H1 (cell line): ENCODE measurements around the gene BRPF1. TPM values are rescaled to one million over a fixed set of nuclear protein-coding genes. Genes with fewer than 3 reads are reported as not detected.

Source experiments
- CTCF ChIA-PET: fragments of 300-600 bp; sonication (Branson Sonifier 250); formaldehyde crosslinking; loops from one replicate; lab custom pipeline; 2021; ENCODE audit not compliant: partially characterized antibody; lab: Charles Lee
- POLR2A ChIA-PET: fragments of 300-600 bp; sonication (Branson Sonifier 250); formaldehyde crosslinking; loops from one replicate; lab custom pipeline; 2021; ENCODE audit warnings: inconsistent platforms; ENCODE audit not compliant: partially characterized antibody; lab: Charles Lee
- DNase-seq, 2 experiments: peaks; one replicate each; pipeline versions ENCODE4 v3.0.0 to v3.0.0-alpha.2; 2010 to 2022; ENCODE audit warnings: low spot score in 2 of 2, low read depth in 1 of 2, mixed read lengths in 1 of 2
- FAIRE-seq: peaks from 2 replicates; lab custom pipeline; 2011; peaks lifted over from hg19 to GRCh38; lab: Jason Lieb, UNC
- H2AFZ ChIP-seq: 2 replicates; pipeline ENCODE4 v1.8.1; 2012; ENCODE audit warnings: low read length, inconsistent platforms
- H2AK5ac ChIP-seq: 2 replicates; pipeline ENCODE4 v1.6.1; 2013; ENCODE audit warnings: low read depth, low read length
- H2BK120ac ChIP-seq: replicated peaks from 2 replicates; pipeline ENCODE3; 2013; ENCODE audit warnings: low read depth, low read length, inconsistent platforms
- H2BK12ac ChIP-seq: 2 replicates; pipeline ENCODE4 v1.6.1; 2013; ENCODE audit warnings: low read depth, low read length
- H2BK15ac ChIP-seq: 2 replicates; pipeline ENCODE4 v1.6.1; 2013; ENCODE audit warnings: low read length
- H2BK20ac ChIP-seq: 2 replicates; pipeline ENCODE4 v1.6.1; 2013; ENCODE audit warnings: low read length
- H2BK5ac ChIP-seq: 2 replicates; pipeline ENCODE4 v1.6.1; 2013; ENCODE audit warnings: low read depth, low read length
- H3K14ac ChIP-seq: 2 replicates; pipeline ENCODE4 v1.6.1; 2013; ENCODE audit warnings: inconsistent platforms; ENCODE audit not compliant: insufficient read length
- H3K18ac ChIP-seq: 2 replicates; pipeline ENCODE4 v1.6.1; 2013; ENCODE audit warnings: low read length; ENCODE audit errors: extremely low read depth
- H3K23ac ChIP-seq: 2 replicates; pipeline ENCODE4 v1.6.1; 2013; ENCODE audit warnings: inconsistent platforms; ENCODE audit not compliant: insufficient read length
- H3K23me2 ChIP-seq: 2 replicates; pipeline ENCODE4 v1.6.1; 2013; ENCODE audit warnings: low read depth, low read length
- H3K27ac ChIP-seq: 2 replicates; pipeline ENCODE4 v1.6.1; 2011; ENCODE audit warnings: low read depth, low read length, inconsistent platforms
- H3K27me3 ChIP-seq, 4 experiments: replicated peaks in 1 of 4; 1 replicate in 1 of 4; 2 replicates in 3 of 4; pipeline versions ENCODE4 v1.6.1 to v1.8.1; 2011 to 2013; ENCODE audit warnings: low read length in 3 of 4, mild to moderate bottlenecking in 3 of 4, inconsistent platforms in 2 of 4, mixed read lengths in 2 of 4, moderate library complexity in 1 of 4; ENCODE audit not compliant: control insufficient read depth in 3 of 4, insufficient read depth in 3 of 4; ENCODE audit errors: extremely low read depth in 1 of 4
- H3K36me3 ChIP-seq, 4 experiments: 2 replicates each; pipeline versions ENCODE4 v1.6.1 to v1.8.1; 2011 to 2013; ENCODE audit warnings: mild to moderate bottlenecking in 4 of 4, low read length in 3 of 4, moderate library complexity in 2 of 4, control low read depth in 1 of 4, inconsistent platforms in 1 of 4; ENCODE audit not compliant: insufficient read depth in 4 of 4, control insufficient read depth in 2 of 4
- H3K4ac ChIP-seq: replicated peaks from 2 replicates; pipeline ENCODE3; 2013; ENCODE audit warnings: low read length, low read depth, mixed read lengths, inconsistent platforms; ENCODE audit not compliant: insufficient read length
- H3K4me1 ChIP-seq, 4 experiments: replicated peaks in 1 of 4; 1 replicate in 1 of 4; 2 replicates in 3 of 4; pipeline versions ENCODE4 v1.6.1 to v1.8.1; 2011 to 2013; ENCODE audit warnings: low read length in 3 of 4, inconsistent platforms in 2 of 4, mixed read lengths in 1 of 4; ENCODE audit not compliant: insufficient read depth in 4 of 4, control insufficient read depth in 3 of 4
- H3K4me2 ChIP-seq, 2 experiments: 2 replicates each; pipeline versions ENCODE4 v1.6.1 to v1.8.1; 2011 to 2013; ENCODE audit warnings: low read depth in 2 of 2, low read length in 2 of 2, control low read depth in 1 of 2, inconsistent platforms in 1 of 2, mild to moderate bottlenecking in 1 of 2; ENCODE audit not compliant: insufficient read depth in 1 of 2
- H3K4me3 ChIP-seq, 4 experiments: fragments of 200-600, 300-600 bp in 1 of 4; sonication (generic), shearing (Covaris generic), sonication (Bioruptor Twin) in 1 of 4; 2 replicates each; pipeline versions ENCODE4 v1.5.1 to v1.8.1; 2011 to 2016; ENCODE audit warnings: low read length in 4 of 4, low read depth in 3 of 4, control low read depth in 2 of 4, inconsistent platforms in 2 of 4, mild to moderate bottlenecking in 2 of 4, mixed read lengths in 1 of 4, moderate library complexity in 1 of 4; ENCODE audit not compliant: insufficient read depth in 2 of 4; ENCODE audit errors: extremely low read depth in 1 of 4
- H3K56ac ChIP-seq: replicated peaks from 2 replicates; pipeline ENCODE3; 2013; ENCODE audit warnings: low read depth, mild to moderate bottlenecking, mixed read lengths, low read length, inconsistent platforms; ENCODE audit not compliant: insufficient read length
- H3K79me1 ChIP-seq: 2 replicates; pipeline ENCODE4 v1.6.1; 2013; ENCODE audit warnings: low read depth, low read length, control low read depth
- H3K79me2 ChIP-seq, 2 experiments: 2 replicates each; pipeline versions ENCODE4 v1.6.1 to v1.8.1; 2012 to 2013; ENCODE audit warnings: low read length in 2 of 2, mild to moderate bottlenecking in 2 of 2, inconsistent platforms in 1 of 2; ENCODE audit not compliant: insufficient read depth in 2 of 2, control insufficient read depth in 1 of 2
- H3K9ac ChIP-seq, 4 experiments: replicated peaks in 1 of 4; 1 replicate in 1 of 4; 2 replicates in 3 of 4; pipeline versions ENCODE4 v1.6.1 to v1.8.1; 2011 to 2013; ENCODE audit warnings: low read depth in 3 of 4, low read length in 3 of 4, control low read depth in 2 of 4, mild to moderate bottlenecking in 2 of 4, moderate library complexity in 2 of 4, inconsistent platforms in 1 of 4; ENCODE audit errors: extremely low read depth in 1 of 4
- H3K9me3 ChIP-seq, 2 experiments: 2 replicates each; pipeline versions ENCODE4 v1.6.1 to v1.8.1; 2012 to 2013; ENCODE audit warnings: mild to moderate bottlenecking in 2 of 2, moderate library complexity in 2 of 2, control low read depth in 1 of 2, inconsistent platforms in 1 of 2, low read depth in 1 of 2, low read length in 1 of 2, mixed read lengths in 1 of 2; ENCODE audit not compliant: insufficient read depth in 2 of 2
- H4K20me1 ChIP-seq, 2 experiments: replicated peaks in 1 of 2; 2 replicates each; pipeline versions ENCODE3 to v1.8.1; 2011 to 2013; ENCODE audit warnings: inconsistent platforms in 2 of 2, low read length in 2 of 2, mild to moderate bottlenecking in 1 of 2; ENCODE audit not compliant: insufficient read depth in 2 of 2, control insufficient read depth in 1 of 2
- H4K5ac ChIP-seq: 2 replicates; pipeline ENCODE4 v1.6.1; 2013; ENCODE audit warnings: low read length, low read depth, mixed read lengths, inconsistent platforms; ENCODE audit not compliant: insufficient read length
- H4K8ac ChIP-seq: 2 replicates; pipeline ENCODE4 v1.8.0; 2013; ENCODE audit warnings: mild to moderate bottlenecking, moderate library complexity, low read length, inconsistent platforms; ENCODE audit not compliant: insufficient read depth; ENCODE audit errors: extremely low read depth
- H4K91ac ChIP-seq: replicated peaks from 2 replicates; pipeline ENCODE3; 2013; ENCODE audit warnings: low read length, mixed read lengths, inconsistent platforms; ENCODE audit not compliant: insufficient read length
- BRCA1 ChIP-seq: IDR thresholded peaks from 2 replicates; pipeline ENCODE4 v1.6.1; 2012; ENCODE audit warnings: low read depth, low read length, improper control_type of control experiment
- EP300 ChIP-seq, 2 experiments: IDR thresholded peaks; 1 replicate in 1 of 2; 2 replicates in 1 of 2; pipeline ENCODE4 v1.6.1; 2011 to 2012; ENCODE audit warnings: low read depth in 2 of 2, low read length in 2 of 2, mild to moderate bottlenecking in 2 of 2, borderline replicate concordance in 1 of 2, inconsistent platforms in 1 of 2, moderate library complexity in 1 of 2
- HDAC2 ChIP-seq, 2 experiments: fragments of 300-600 bp in 1 of 2; sonication (generic) in 1 of 2; IDR thresholded peaks; 2 replicates each; pipeline ENCODE4 v1.6.1; 2011 to 2012; ENCODE audit warnings: low read depth in 2 of 2, low read length in 2 of 2, mild to moderate bottlenecking in 2 of 2, moderate library complexity in 2 of 2, borderline replicate concordance in 1 of 2, inconsistent platforms in 1 of 2
- JUN ChIP-seq: IDR thresholded peaks from 2 replicates; pipeline ENCODE4 v1.6.1; 2011; ENCODE audit warnings: low read depth, mild to moderate bottlenecking, improper control_type of control experiment, low read length
- POU5F1 ChIP-seq: IDR thresholded peaks from 2 replicates; pipeline ENCODE4 v1.6.1; 2011; ENCODE audit warnings: low read depth, mild to moderate bottlenecking, low read length, moderate library complexity
- RFX5 ChIP-seq: IDR thresholded peaks from 2 replicates; pipeline ENCODE4 v1.6.1; 2011; ENCODE audit warnings: low read depth, low read length, improper control_type of control experiment, borderline replicate concordance
- RNF2 ChIP-seq: fragments of 200-900, 300-1000 bp; sonication (generic); IDR thresholded peaks from 2 replicates; pipeline ENCODE4 v1.7.1; 2016; ENCODE audit warnings: borderline replicate concordance, low read depth, mild to moderate bottlenecking, antibody characterized with exemption, low read length; ENCODE audit not compliant: poor library complexity, severe bottlenecking; ENCODE audit errors: missing control alignments
- SIN3A ChIP-seq, 2 experiments: IDR thresholded peaks in 1 of 2; conservative IDR thresholded peaks in 1 of 2; 2 replicates each; pipeline ENCODE4 v1.6.1; 2011 to 2012; ENCODE audit warnings: low read length in 2 of 2, improper control_type of control experiment in 1 of 2, low read depth in 1 of 2, mild to moderate bottlenecking in 1 of 2
- SRF ChIP-seq: IDR thresholded peaks from 2 replicates; pipeline ENCODE4 v1.6.1; 2011; ENCODE audit warnings: mild to moderate bottlenecking, low read depth, low read length, moderate library complexity
- TAF7 ChIP-seq: optimal IDR thresholded peaks from 2 replicates; pipeline ENCODE3; 2011; ENCODE audit warnings: low read depth, mild to moderate bottlenecking, inconsistent platforms, low read length, moderate library complexity, borderline replicate concordance
- USF2 ChIP-seq: IDR thresholded peaks from 2 replicates; pipeline ENCODE4 v1.6.1; 2011; ENCODE audit warnings: low read length, improper control_type of control experiment
- WGBS, 2 experiments: shearing (Covaris generic) in 1 of 2; methylation state at CpG; one replicate each; pipeline versions ENCODE4 v1.1.6 to v1.1.7; 2013 to 2015; ENCODE audit warnings: low lambda C conversion rate in 2 of 2, mixed read lengths in 2 of 2, inconsistent platforms in 1 of 2, low coverage in 1 of 2, missing lambda C conversion rate in 1 of 2; ENCODE audit not compliant: insufficient replicate concordance in 2 of 2, insufficient coverage in 1 of 2, insufficient read length in 1 of 2; ENCODE audit errors: extremely low coverage in 1 of 2, missing lambda C conversion rate in 1 of 2; 5-methylcytosine and 5-hydroxymethylcytosine counted together
- polyA plus RNA-seq, 7 experiments: library from polyadenylated mRNA; depleted of rRNA in 3 of 7; stranded (reverse) in 5 of 7; unstranded in 2 of 7; fragments of >200 nt in 5 of 7; fragments of 200-250 nt in 2 of 7; gene quantifications; 1 replicate in 5 of 7; 2 replicates in 1 of 7; 4 replicates in 1 of 7; pipeline versions ENCODE4 v1.2.1 to v1.2.3, GENCODE V29; 2011 to 2013; ENCODE audit warnings: missing spikeins in 2 of 7, mixed read lengths in 2 of 7
- total RNA-seq: library from RNA; stranded (reverse); fragmentation: NEBNext Ultra II Directional; extraction: Animal tissue kit (Norgen Biotek cat#: 25700); gene quantifications from 2 replicates; pipeline ENCODE4 v1.2.1, GENCODE V29; 2021

The BRPF1 gene
- total and polyA plus RNA-seq, 2 of the 8 experiments (the other 6 are each of a cell fraction or from before 2014, with no cell fraction given): 11.3 to 21.7 TPM

GRCh38 chr3:9686050-9686550 lies 45.4 kb upstream of the BRPF1 start:
- H2AK5ac ChIP-seq: no peak overlapping the region
- H2BK20ac ChIP-seq: no peak overlapping the region
- no peak overlapping the region for H3K56ac ChIP-seq
- H4K20me1 ChIP-seq: peaks cover 1 to 2% of the 10 kb centered on the region in 2 experiments
- no peak overlapping the region for H3K9ac ChIP-seq
- 91% methylated on average over 9 of the region's 9 CpGs; no CpG with 5 or more reads in 1 of the 2 experiments for WGBS, 2 experiments
- no peak overlapping the region for H3K27ac ChIP-seq
- ChIA-PET CTCF (interaction anchor here (0.8 to 1.5 kb wide), 5 partner anchors 8 to 183 kb away, joined by 3 to 9 read pairs (median 3); no protein-coding TSS in a partner anchor), POLR2A (interaction anchor here (1.2 kb wide), 1 partner anchor 289 kb away, joined by 3 read pairs; the partner anchor contains the start of gene SETD5)
- H3K23ac ChIP-seq: no peak overlapping the region
- no peak overlapping the region for H4K8ac ChIP-seq
- H3K36me3 ChIP-seq: peaks cover 14 to 50% (median 24%) of the 10 kb centered on the region in 4 experiments; a peak in 7 of 8 replicates
- no peak overlapping the region for H3K14ac ChIP-seq
- no peak overlapping the region for H3K4me2 ChIP-seq
- H3K4me3 ChIP-seq: no peak overlapping the region
- H4K91ac ChIP-seq: no peak overlapping the region
- no peaks in the 10 kb centered on the region for H3K79me2 ChIP-seq
- H2BK5ac ChIP-seq: no peak overlapping the region
- H3K9me3 ChIP-seq: no peaks in the 10 kb centered on the region
- H3K4ac ChIP-seq: no peak overlapping the region
- H3K23me2 ChIP-seq: no peaks in the 10 kb centered on the region
- FAIRE-seq (no peak), DNase-seq (no peak)
- H4K5ac ChIP-seq: no peak overlapping the region
- no peak overlapping the region for H3K18ac ChIP-seq
- H2AFZ ChIP-seq: no peak overlapping the region
- no peak overlapping the region for H2BK12ac ChIP-seq
- H3K27me3 ChIP-seq: no peaks in the 10 kb centered on the region
- H2BK15ac ChIP-seq: no peak overlapping the region
- H3K4me1 ChIP-seq: no peaks in the 10 kb centered on the region
- no peaks in the 10 kb centered on the region for H3K79me1 ChIP-seq
- H2BK120ac ChIP-seq: no peak overlapping the region
- TF ChIP-seq POU5F1: no peak
- no peak for TF ChIP-seq BRCA1
- no peak for TF ChIP-seq RNF2
- no peak for TF ChIP-seq RFX5
- no peak for TF ChIP-seq USF2
- TF ChIP-seq SRF: no peak
- no peak for TF ChIP-seq TAF7
- no peak for TF ChIP-seq HDAC2 (IDR thresholded peaks at IDR 0.05; ENCODE audit: borderline replicate concordance in 1 of 2, low read depth in 2 of 2, low read length in 2 of 2)
- TF ChIP-seq SIN3A (conservative IDR thresholded peaks at IDR 0.05 in 1 of 2, IDR thresholded peaks at IDR 0.05 in 1 of 2; ENCODE audit: low read depth in 1 of 2, low read length in 2 of 2): no peak
- no peak for TF ChIP-seq EP300 (IDR thresholded peaks at IDR 0.05; ENCODE audit: borderline replicate concordance in 1 of 2, low read depth in 2 of 2, low read length in 2 of 2)
- no peak for TF ChIP-seq JUN
